H1 (cell line): ENCODE data around the gene RTKN2. TPM values are rescaled to one million over a fixed set of nuclear protein-coding genes. Genes with fewer than 3 reads are reported as not detected.

ENCODE experiments used
- ASH2L ChIP-seq: fragments of 200-600, 300-600 bp; sonication (generic); IDR thresholded peaks from one replicate; pipeline ENCODE4 v1.7.1; 2017; ENCODE audit warnings: low read length
- CBX8 ChIP-seq: fragments of 300-800, 300-1000 bp; sonication (generic); IDR thresholded peaks from 2 replicates; pipeline ENCODE4 v1.7.1; 2016; ENCODE audit warnings: low read depth, low read length, borderline replicate concordance
- CHD7 ChIP-seq: fragments of 300-600 bp; sonication (generic); IDR thresholded peaks from 2 replicates; pipeline ENCODE4 v1.7.1; 2012; ENCODE audit warnings: low read length, moderate library complexity, mild to moderate bottlenecking, inconsistent platforms; ENCODE audit not compliant: insufficient replicate concordance
- FOSL1 ChIP-seq: IDR thresholded peaks from 2 replicates; pipeline ENCODE4 v1.6.1; 2011; ENCODE audit warnings: mild to moderate bottlenecking, low read depth, low read length, moderate library complexity; ENCODE audit not compliant: insufficient read depth
- NANOG ChIP-seq: IDR thresholded peaks from 2 replicates; pipeline ENCODE4 v1.6.1; 2011; ENCODE audit warnings: low read length, low read depth, mild to moderate bottlenecking, inconsistent platforms; ENCODE audit not compliant: insufficient read depth, poor library complexity, severe bottlenecking
- RAD21 ChIP-seq, 2 experiments: IDR thresholded peaks in 1 of 2; conservative IDR thresholded peaks in 1 of 2; 2 replicates each; pipeline ENCODE4 v1.6.1; 2011; ENCODE audit warnings: low read depth in 2 of 2, low read length in 2 of 2, improper control_type of control experiment in 1 of 2, inconsistent platforms in 1 of 2, mild to moderate bottlenecking in 1 of 2, moderate library complexity in 1 of 2
- RFX5 ChIP-seq: IDR thresholded peaks from 2 replicates; pipeline ENCODE4 v1.6.1; 2011; ENCODE audit warnings: low read depth, low read length, improper control_type of control experiment, borderline replicate concordance
- ZNF274 ChIP-seq: IDR thresholded peaks from 2 replicates; pipeline ENCODE4 v1.7.0; 2012; ENCODE audit warnings: low read length, borderline replicate concordance; ENCODE audit errors: extremely low read depth
- polyA plus RNA-seq, 7 experiments: library from polyadenylated mRNA; depleted of rRNA in 3 of 7; stranded (reverse) in 5 of 7; unstranded in 2 of 7; fragments of >200 nt in 5 of 7; fragments of 200-250 nt in 2 of 7; gene quantifications; 1 replicate in 5 of 7; 2 replicates in 1 of 7; 4 replicates in 1 of 7; pipeline versions ENCODE4 v1.2.1 to v1.2.3, GENCODE V29; 2011 to 2013; ENCODE audit warnings: missing spikeins in 2 of 7, mixed read lengths in 2 of 7
- total RNA-seq: library from RNA; stranded (reverse); fragmentation: NEBNext Ultra II Directional; extraction: Animal tissue kit (Norgen Biotek cat#: 25700); gene quantifications from 2 replicates; pipeline ENCODE4 v1.2.1, GENCODE V29; 2021

Gene RTKN2
- total and polyA plus RNA-seq, 2 of the 8 experiments (the other 6 are each of a cell fraction or from before 2014, with no cell fraction given) = 5.1 to 24.6 TPM

DNA sequence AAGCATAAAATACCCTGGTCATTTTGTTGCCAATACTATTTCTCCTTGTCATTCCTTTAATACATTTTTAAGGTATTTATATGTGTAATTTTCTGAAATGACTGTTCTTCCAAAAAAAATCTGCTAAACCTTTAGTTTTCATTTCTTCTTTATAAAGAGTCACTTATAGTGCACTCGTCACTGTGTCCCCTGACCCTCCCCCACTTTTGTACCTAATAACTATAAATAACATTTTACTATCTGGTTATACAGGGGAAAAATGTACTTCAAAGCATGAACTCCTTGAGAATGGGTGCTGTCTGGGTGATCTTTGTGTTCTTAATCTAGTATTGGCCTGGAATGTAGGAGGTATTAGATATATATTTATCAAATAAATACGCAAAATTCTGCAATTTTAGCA is 31.1 kb downstream of the RTKN2 start (continued):
- no peak for TF ChIP-seq CHD7
- no peak for TF ChIP-seq FOSL1
- TF ChIP-seq CBX8 = no peak
- TF ChIP-seq ZNF274 = no peak
- no peak for TF ChIP-seq ASH2L
- no peak for TF ChIP-seq RFX5
- TF ChIP-seq NANOG = no peak
- TF ChIP-seq RAD21 (IDR thresholded peaks at IDR 0.05 in 1 of 2, conservative IDR thresholded peaks at IDR 0.05 in 1 of 2; ENCODE audit: low read depth in 2 of 2, low read length in 2 of 2) = no peak
